CD4-positive, alpha-beta T cell treated with Interleukin-4 for 4 hours (primary cell): Measurements from ENCODE around the gene AKAP11.
A peak's percentile ranks its signal among the peaks of the same experiment; 100 is the strongest.

Experiments
- DNase-seq: peaks from one replicate; pipeline ENCODE4 v3.0.0-alpha.2; 2020

The AKAP11 gene

DNA sequence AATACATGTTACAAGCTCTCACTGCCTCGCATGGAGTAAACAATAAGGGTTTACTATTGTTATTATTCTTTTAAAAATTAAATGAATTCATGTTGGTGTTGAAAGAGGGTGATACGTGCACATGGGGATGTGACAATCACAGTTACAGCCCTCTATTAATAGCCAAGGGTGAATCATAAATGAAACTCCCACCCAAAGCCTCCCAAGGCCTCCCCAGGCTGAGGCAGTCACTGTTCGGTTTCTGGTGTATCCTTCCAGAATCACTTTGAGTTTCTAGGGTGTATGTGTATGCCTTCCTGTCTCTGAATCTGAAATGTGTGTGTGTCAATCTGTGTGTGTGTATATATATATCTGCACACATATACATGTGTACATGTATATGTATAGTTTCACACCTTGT, 73.4 kb downstream of the AKAP11 start:
- DNase-seq, result no peak

DNA sequence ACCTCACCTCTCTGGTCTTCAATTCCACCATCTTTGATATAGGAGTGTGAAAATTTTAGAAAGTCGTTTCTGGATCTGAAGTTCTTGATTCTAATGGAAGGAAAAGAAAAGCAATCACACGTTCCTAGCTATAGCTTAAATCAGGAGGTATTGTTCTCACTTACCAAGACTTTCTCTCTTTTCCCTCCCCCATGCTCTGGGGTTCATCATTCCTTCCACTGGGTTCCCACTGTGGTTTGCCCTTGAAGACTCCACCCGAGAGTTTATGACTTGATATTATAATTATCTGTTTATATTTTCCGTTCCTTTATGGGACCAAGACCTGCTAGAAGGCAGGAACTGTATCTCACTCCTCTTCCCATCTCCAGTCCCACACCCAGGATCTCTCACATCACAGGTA, 76.6 kb downstream of the AKAP11 start:
- DNase-seq, result no peak

DNA sequence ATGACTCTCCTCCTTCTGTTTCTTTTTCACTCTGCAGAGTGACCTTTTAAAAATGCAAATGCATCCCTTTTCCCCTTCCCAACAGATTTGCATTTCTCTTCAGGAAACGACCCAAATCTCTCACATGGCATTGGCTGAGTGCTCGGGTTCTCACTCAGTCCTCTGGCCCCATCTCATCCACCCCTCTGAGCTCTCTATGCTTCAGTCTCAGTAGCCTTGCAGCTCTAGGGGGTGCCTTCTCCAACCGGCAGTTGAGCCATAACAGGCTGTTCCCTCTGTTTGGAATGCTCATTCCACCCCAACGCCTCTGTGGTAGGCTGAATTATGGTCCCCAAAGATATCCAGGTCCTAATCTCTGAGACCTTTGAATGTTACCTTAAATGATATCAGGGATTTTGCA, 78.2 kb downstream of the AKAP11 start:
- DNase-seq, result no peak

DNA sequence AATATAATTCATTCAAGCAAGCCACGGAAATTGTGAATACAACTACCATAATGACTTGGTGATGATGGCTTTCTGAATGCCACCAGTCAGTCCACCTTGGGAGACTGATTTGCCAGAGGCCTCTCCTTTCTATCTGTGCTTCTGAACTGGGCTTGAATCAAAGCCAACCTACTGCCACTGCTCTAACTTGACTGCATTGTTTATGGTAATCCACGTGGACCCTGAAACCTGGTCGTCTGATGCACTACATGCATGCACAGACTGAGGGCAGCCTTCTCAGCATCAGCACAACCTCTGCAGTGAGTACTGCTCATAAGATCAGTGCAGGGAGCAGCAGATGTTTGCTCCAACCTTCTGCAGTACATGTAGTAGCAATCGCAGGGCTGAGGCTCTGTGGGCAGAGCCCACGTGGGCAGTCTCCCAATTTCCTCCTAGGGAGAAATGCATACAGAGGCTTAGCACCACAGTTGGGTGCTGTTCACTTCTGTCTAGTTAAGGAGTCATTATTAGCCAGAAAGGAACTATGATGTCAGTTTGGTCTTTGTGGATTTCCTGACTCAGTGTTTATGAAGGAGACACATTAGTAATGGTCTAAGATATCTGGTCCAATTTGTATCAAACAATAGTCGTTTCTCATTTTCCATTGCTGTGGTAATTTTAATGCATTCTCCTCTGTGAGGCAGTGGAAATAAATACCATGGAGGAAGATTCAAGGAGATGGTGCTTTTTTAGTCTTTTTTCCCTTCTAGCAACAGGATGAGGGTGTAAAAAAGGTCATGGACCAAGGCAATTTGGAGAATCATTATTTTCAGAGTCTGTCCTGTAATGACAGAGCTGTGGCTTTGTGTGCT, 82.5 kb downstream of the AKAP11 start:
- DNase-seq, result peak; percentile 84

DNA sequence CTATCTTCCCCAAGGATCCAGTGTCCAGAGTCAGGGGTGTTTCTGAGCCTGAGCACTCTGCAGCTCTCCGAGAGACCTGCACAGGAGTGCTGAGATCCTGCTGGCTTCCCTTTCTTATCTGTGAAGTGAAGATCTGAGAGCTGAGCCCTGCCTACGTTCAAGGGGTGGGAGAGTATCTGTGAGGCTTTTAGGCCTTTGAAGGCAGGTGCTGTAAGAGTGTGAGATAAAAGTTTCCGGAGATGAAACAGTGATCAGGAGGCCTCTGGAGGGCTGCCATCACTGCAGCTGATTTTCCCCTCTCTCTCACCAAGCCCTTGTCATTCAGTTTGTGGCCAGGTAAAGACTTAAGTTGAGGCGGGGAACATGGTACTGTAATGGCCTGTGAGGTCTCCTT, 83.1 kb downstream of the AKAP11 start:
- peak; percentile 81 for DNase-seq

DNA sequence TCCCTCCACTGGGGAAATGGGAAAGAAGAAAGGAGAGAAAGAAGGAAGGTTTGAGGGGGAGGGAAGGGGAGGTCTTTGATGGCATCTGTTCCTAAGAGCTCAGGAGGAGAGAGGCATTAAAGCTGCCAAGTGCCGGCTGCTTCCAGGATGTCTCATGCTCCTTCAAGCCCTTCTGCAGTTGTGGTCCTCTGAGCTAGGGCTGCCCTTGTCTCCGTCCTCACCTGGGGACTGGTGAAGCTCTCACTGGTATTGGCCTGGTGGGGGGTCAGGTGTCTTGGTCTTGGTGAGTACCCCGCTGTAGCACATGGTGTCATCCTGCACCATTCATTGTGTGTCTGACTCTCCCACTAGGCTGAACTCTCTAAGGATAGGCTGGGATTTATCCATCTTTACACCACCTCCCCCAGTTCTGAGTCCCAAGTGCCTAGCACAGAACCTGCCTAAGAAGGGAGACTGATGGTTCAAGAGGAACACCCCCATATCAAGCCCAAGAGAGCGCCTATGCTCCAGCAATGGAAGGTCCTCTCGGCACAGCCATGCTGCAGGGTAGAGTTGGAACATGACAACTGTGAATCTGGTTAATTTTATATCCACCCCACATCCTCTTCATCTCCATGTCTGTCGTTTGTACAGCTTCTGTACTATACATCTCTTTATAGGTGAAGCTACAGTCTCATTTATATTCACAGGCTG, 83.7 kb downstream of the AKAP11 start:
- no peak for DNase-seq

DNA sequence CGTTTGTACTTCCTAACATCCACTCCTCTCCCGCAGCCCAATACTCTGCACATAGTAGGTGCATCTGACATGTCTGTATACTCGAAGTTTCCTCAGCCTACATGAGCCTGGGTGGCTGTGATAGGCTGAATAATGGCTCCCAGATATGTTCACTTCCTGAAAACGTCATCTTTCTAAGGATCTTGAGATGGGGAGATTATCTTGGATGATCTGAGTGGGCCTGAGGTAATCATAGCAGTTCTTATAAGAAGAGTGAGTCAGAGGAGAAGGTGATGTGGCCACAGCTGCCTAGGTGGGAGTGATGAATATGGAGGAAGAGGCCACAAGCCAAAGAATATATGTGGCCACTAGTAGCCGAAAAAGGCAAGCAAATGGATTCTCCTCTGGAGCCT, 84.2 kb downstream of the AKAP11 start:
- DNase-seq, result no peak

DNA sequence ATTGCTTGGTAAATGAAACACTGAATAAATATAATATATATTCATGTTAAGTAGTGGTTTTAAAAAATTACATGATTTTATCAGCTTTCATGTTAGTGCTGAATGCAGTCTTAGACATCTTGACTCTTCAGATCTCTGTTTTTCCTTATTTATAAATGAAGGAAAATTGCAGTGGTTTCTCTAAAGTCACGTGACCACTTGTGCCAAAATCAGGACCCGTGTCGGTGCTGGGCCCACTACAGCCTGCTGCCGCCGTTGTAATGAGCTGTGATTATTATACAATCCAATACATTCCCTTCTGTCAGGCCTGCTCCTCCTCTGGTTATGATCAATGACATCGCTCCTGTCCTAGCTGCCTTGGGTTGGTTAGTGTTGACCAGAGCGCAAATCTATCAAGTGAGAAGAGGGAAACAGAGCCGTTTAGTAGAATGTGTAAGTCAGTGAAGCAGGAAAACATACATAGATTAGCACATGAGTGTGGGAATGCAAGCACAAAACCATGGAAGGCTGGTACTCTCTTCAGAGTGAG, 88.2 kb downstream of the AKAP11 start:
- DNase-seq, result no peak

DNA sequence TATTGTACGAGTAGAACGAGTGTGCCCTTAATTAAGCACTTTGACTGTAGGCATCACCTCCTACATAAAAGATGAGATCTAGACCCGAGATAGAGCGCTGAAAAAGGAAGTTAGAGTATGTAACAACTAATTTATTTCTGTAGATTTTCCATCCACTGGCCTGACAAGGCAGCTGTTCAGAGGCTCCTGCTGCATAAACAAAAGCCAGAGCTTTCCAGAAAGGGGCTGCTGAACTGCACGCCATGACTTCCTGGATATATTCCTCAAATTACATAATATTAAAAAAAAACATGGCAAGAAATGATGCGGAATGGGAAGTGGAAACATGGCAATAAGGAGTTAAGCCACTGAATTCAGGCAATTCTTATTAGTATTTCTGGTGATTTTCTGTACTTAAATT, 89.7 kb downstream of the AKAP11 start:
- DNase-seq, result no peak

DNA sequence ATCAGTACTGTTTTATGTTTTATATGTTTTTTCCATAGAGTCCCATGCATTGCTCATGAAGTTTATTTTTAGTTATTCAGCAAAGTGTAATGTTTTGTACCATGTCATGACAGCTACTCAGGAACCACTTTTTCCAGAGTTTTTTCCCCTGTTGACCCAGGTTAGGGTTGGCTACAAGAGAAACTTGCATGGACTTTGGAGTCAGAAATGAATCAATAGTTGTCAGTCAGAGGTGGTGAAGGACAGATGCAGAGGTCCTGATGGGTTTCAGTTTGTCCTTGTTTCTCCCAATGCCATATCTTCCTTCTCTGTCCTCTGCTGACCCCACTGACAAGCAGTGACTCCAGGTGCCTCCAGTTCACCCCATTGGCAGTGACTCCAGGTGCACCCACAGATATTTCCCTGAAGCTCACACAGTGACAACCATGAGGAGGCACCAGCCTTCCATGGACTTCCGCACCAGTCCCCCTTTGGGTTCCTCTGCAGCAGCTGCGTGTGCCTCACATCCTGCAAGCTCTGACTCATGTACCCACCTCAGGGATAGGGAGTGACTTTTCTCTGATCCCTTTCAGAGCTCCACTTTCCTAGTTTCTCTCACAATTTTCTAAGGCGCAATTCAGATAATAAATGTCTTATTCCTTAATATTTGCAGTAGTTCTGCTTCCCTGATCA, 92.1 kb downstream of the AKAP11 start:
- no peak for DNase-seq

DNA sequence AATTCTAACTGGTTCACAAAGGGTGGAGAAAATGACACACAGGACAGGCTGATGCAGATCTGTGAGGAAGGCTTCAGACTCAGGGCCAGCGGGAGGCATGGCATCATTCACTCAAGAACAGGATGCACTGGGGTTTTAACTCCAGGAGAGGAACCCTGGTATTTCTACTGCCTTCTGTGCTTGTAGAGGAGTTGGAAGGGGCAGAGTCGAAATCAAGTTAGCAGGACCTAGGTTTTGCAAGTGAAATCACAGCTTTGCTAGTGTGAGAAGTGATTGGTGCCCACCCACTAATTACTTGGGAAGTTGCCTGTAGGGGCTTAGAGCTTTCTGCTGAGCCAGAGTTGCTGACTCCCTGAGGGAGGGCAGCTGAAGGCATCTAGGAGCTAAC, 92.7 kb downstream of the AKAP11 start:
- DNase-seq, result no peak

DNA sequence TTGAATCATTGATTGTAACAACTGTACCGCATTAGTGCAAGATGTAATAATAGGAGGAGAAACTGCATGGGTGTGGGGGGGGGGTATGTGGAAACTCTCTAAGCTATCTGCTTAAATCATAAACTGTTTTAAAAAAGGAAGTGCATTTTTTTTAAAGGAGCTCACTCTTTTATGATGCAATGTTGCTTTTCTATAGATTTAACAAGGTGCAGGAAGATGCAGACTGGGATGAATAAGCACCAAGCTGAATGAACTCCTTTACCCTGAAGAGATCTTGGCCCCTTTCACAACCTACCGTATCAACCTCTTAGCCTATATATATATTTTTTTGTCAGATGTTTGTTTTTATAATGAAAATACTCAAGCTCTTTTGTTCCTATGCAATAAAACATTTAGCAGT, 95.9 kb downstream of the AKAP11 start:
- DNase-seq, result no peak

DNA sequence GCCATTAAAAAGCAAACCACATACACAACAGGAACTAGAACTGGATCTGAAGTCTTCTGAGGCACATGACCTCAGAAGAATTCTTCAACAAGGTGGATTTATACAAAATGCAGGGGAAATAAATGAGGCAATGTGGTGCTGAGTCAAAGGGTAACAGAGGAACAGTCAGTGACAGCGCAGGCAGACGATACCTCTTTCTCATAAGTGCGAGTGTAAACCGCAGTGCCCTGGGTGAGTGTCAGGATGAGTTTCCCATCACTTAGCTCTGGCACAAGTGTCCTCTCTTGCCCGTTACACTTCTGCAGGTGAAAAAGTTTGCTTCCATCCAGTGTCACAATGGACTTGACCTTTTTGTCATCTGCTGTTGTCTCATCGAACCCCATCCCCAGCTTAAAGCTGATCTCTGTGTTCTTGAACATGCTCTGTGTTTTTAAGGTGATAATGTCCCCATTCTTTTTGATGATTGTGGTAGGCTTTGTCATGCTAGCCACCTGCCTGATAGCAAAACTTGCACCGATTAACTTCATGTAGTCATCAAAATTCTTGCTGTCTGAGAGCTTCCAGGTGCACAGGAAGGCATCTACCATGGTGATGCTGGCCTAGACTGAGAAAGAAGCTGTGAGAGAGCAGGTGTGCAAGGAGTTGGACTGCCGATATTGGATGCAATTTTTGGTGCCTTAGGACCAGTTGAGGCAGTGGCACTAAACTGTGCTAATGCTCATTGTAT, 97.3 kb downstream of the AKAP11 start:
- peak; percentile 55 for DNase-seq

DNA sequence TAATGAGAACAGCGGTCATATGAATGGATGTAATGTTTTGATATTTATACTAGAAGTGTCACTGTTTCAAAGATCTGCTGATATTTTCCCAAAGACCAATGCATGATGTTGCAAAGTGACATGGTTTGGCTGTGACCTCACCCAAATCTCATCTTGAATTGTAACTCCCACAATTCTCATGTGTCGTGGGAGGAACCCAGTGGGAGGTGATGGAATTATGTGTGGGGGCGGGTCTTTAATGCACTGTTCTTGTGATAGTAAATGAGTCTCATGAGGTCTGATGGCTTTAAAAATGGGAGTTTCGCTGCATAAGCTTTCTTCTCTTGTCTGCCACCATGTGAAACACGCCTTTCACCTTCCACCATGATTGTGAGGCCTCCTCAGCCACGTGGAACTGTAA, 98.3 kb downstream of the AKAP11 start:
- no peak for DNase-seq
